Right cardiac atrium (tissue), 5 donors: ENCODE measurements around the gene BCL11B. TPM values are rescaled to one million over a fixed set of nuclear protein-coding genes. Genes with fewer than 3 reads are reported as not detected.

Source experiments
- ATAC-seq, 2 donors: fragments of 200-7000 bp; cut with Tn5 transposase; one replicate each; pipeline versions ENCODE4 v1.8.0 to v1.9.1; 2020; ENCODE audit warnings: moderate library complexity in 2 of 2, mild to moderate bottlenecking in 1 of 2
- DNase-seq, 3 donors: peaks; one replicate each; pipeline ENCODE4 v3.0.0-alpha.2; 2020
- H3K27ac ChIP-seq: one replicate; pipeline ENCODE4 v1.5.1; 2013; ENCODE audit warnings: mild to moderate bottlenecking, low read length, control low read depth, moderate library complexity
- H3K27me3 ChIP-seq: one replicate; pipeline ENCODE4 v1.6.1; 2013; ENCODE audit not compliant: control insufficient read depth, insufficient read depth
- H3K4me1 ChIP-seq: one replicate; pipeline ENCODE4 v1.6.1; 2013; ENCODE audit warnings: low read length; ENCODE audit not compliant: control insufficient read depth, insufficient read depth
- H3K4me3 ChIP-seq: one replicate; pipeline ENCODE4 v1.5.1; 2013; ENCODE audit warnings: low read length, control low read depth
- H3K9me3 ChIP-seq: one replicate; pipeline ENCODE4 v1.6.1; 2013; ENCODE audit warnings: low read length; ENCODE audit not compliant: control insufficient read depth
- WGBS: extraction: QIAGEN DNeasy Blood & Tissue Kit; methylation state at CpG from one replicate; pipeline ENCODE4 v1.1.7; 2013; 5-methylcytosine and 5-hydroxymethylcytosine counted together
- intact Hi-C, 4 donors: fragments of 100-400 bp; cut with DNase I; formaldehyde crosslinking; loops; one replicate each; pipeline versions ENCODE4 v1.11.0 to v1.14.0; 2022 to 2023
- polyA plus RNA-seq: library from polyadenylated mRNA; stranded (reverse); fragments of 200-250 nt; gene quantifications from one replicate; pipeline ENCODE4 v1.2.3, GENCODE V29; 2013
- total RNA-seq, 4 donors: library from RNA; stranded (reverse); fragmentation: NEBNext Ultra II Directional; extraction: Animal tissue kit (Norgen Biotek cat#: 25700); gene quantifications; one replicate each; pipeline ENCODE4 v1.2.1, GENCODE V29; 2021
- donor health status: healthy with polysubstance abuse.
- donor health status: DM: no; HTN: yes; CAD: no.
- donor health status: DM: no; HTN: no; CAD: no.
- donor health status: DM: no; HTN: yes; CAD: no; lungs with severe emphysema.
- donor health status: DM: yes; HTN: yes; CAD: no.

The BCL11B gene
- total and polyA plus RNA-seq, 5 donors, result 0.05 to 0.63 (median 0.21) TPM

DNA sequence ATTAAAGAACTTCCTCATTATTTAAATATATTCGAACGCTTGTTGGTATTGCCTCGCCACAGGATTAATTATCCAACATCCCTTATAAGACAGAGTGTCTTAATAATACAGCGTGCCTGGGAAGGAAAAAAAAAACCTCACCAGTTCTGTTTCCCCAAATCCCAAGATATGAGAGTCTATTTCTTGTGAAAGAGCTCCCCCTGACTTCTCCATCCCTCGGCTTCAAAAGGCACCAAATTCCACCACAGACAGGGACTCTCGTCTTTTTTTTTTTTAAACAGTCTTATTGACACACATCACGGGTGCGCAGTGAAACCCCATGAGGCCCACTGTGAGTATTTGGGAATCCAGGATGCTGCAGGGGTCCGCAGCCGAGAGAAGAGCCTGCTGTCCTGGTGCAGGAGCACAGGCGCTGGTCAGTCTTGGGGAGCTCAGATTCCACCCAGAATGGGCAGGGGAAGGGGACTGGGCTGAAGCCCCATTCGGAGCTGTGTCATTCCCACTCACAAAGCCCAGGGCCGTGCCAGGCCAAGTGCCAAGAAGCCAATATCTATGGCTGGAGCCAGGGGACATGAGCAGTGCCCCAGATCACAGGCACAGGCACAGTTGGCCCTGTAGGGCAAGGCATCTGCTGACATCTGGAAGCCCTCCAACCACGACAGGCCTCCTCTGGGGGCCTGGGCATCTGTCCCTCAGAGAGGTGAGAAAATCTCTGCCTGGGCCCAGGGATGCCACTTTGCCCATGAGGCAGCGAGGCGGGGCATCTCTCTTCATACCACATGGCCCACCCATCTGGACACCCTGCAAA, 71.9 kb downstream of the BCL11B start:
- Histone ChIP-seq H3K27ac (no peak overlapping the region), H3K27me3 (no peaks in the 10 kb centered on the region), H3K9me3 (no peaks in the 10 kb centered on the region), H3K4me1 (no peaks in the 10 kb centered on the region), H3K4me3 (no peak overlapping the region)
- intact Hi-C loops, result no loop called here
- DNase-seq (peak in 1 of 3 donors; percentile 66), ATAC-seq (peak in 1 of 2 donors; percentile 34)
- 64% methylated on average over 16 of the region's 16 CpGs for WGBS

DNA sequence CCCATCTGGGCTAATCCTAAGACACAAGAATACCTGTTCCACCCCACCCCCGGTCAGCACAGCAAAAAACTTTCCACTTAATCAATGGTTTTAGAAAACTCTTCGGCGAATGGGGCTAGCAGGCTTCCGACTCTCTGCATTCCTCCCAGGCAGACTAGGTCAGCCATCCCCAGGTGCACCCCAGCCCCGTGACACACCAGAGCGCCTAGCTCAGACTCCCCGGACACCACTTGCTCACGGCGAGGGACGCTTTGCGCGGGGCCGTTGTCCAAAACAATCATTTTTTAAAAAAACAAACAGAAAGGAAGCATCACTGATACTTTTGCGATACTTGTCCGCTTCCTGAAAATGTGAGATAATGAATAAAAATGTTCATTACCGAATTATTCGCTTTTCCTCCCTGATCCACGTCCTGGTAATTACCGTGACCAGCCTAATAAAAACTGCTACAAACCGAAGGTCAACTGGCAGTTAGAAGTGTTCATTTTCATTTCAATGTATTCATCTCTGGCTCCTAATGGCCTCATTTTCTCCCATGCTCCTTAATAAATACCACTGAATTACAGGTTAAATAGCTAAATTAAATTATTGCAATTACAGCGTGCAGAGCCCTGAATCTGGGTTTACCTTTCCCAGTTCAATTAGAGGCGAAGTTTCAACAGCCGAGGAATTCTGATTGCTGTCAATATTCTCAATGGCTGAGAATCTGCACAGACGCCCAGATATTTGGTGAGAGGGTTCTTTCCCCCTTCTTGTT, 73.1 kb downstream of the BCL11B start:
- H3K27ac ChIP-seq, result no peak overlapping the region
- intact Hi-C loops, result no loop called here
- no peaks in the 10 kb centered on the region for H3K27me3 ChIP-seq
- WGBS, result 79% methylated on average over 24 of the region's 24 CpGs
- H3K9me3 ChIP-seq, result no peaks in the 10 kb centered on the region
- ATAC-seq (no peak), DNase-seq (no peak)
- no peaks in the 10 kb centered on the region for H3K4me1 ChIP-seq
- no peak overlapping the region for H3K4me3 ChIP-seq

DNA sequence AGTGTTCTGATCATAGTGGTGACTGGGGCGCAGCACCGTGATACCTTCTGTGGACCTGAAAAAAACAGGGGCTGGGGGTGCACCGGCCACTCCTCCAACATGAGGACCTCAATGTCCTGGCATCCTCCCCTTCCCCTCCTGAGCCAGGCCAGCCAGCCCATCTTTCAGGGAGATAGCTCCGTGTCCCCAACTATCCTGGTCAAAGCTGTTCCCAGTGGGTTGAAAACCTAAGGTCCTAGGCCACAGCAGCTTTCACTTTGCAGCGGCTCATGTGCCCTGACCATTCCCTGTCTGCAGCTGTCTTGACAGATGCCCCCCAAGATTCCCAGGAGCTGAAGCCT, 75.7 kb downstream of the BCL11B start:
- intact Hi-C loops, result no loop called here
- Histone ChIP-seq H3K9me3 (no peaks in the 10 kb centered on the region), H3K27me3 (no peaks in the 10 kb centered on the region), H3K4me3 (no peak overlapping the region), H3K4me1 (no peaks in the 10 kb centered on the region), H3K27ac (no peak overlapping the region)
- DNase-seq, result no peak
- ATAC-seq, result no peak
- 81% methylated on average over 5 of the region's 5 CpGs for WGBS

DNA sequence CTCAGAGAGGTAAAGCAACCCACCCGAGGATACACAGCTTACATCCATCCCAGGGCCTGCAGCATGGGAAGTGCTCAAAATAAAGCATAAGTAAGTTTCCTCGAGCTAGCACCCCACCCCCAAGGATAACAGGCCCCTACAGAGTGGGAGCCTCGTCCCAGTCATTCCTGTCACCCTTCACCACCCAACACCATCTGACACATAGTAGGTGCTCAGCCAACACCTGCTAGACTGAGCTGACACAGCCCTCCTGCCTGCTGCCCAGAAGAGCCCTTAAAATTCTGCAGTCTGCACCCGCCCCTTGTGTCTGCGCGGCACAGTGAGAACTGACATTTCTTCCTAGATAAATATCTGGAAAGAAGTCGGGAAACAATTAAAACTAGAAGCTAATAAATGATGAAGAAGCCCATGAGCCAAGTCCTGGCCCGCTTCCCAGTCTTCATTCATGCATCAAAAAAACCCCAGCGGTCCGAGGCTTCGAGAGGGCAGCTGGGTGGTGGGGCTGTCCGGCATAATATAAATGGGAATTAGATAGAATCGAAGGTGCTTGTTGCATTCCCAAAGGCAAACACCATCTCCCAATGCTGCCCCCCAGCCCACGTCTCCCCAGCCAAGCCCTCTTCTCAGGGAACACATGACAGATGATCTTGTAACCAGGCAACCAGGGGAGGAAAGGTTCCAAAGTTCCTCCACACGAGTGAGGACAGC, 76.2 kb downstream of the BCL11B start:
- no peaks in the 10 kb centered on the region for H3K9me3 ChIP-seq
- H3K4me3 ChIP-seq, result no peak overlapping the region
- ATAC-seq (no peak), DNase-seq (no peak)
- intact Hi-C loops, result no loop called here
- H3K27me3 ChIP-seq, result no peaks in the 10 kb centered on the region
- no peak overlapping the region for H3K27ac ChIP-seq
- no peaks in the 10 kb centered on the region for H3K4me1 ChIP-seq
- WGBS, result 36% methylated on average over 15 of the region's 15 CpGs

DNA sequence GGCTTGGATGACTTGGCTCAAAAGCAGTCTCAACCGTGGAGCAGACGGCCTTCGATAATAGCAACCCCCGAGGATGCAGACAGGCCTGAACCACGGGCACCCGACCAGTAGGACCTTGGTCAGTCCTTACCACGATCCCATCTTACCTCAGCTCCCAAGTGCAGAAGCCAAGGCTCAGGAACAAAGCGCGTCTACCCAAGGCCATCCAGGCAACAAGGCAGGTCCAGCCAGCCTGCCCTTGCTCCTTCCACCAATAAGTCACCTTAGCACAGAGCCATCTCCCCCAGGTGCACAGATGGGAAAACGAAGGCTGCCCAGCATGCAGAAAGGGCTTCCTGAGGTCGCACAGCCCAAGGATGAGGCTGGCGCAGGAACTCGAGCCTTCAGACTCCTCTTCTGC, 77.3 kb downstream of the BCL11B start:
- intact Hi-C loops, result no loop called here
- Histone ChIP-seq H3K4me1 (no peaks in the 10 kb centered on the region), H3K9me3 (no peaks in the 10 kb centered on the region), H3K4me3 (no peak overlapping the region), H3K27ac (no peak overlapping the region), H3K27me3 (no peaks in the 10 kb centered on the region)
- DNase-seq, result no peak
- ATAC-seq, result no peak
- WGBS, result 87% methylated on average over 13 of the region's 13 CpGs

- no peaks in the 10 kb centered on the region for H3K4me1 ChIP-seq
- H3K4me3 ChIP-seq, result no peak overlapping the region
- no peaks in the 10 kb centered on the region for H3K27me3 ChIP-seq
- intact Hi-C loops, result no loop called here
- H3K27ac ChIP-seq, result no peak overlapping the region
- no peaks in the 10 kb centered on the region for H3K9me3 ChIP-seq
- no peak for DNase-seq
- no peak for ATAC-seq
- 96% methylated on average over 7 of the region's 7 CpGs for WGBS
Measured at GRCh38 chr14:99194136-99194535, 77.9 kb downstream of the BCL11B start.

DNA sequence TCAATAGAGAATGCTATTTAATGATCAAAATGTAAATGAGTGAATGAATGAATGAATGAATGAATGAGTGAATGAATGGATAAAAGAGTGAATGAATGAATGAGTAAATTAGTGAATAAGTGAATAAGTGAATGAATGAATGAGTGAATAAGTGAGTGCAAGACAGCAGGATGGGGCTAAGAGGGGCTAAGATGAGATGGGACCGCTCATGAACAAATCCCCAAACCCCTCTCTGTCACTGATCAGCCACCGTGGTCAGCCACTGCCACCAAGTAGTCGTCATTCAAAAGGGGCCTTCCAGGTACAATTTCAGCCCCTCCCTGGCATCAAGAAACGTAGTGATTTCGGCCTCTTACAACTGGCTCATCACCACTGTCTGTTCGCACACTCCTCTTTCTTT, 79.2 kb downstream of the BCL11B start:
- ATAC-seq (no peak), DNase-seq (no peak)
- Histone ChIP-seq H3K27me3 (no peaks in the 10 kb centered on the region), H3K27ac (no peak overlapping the region), H3K9me3 (no peaks in the 10 kb centered on the region), H3K4me1 (no peaks in the 10 kb centered on the region), H3K4me3 (no peak overlapping the region)
- WGBS, result 67% methylated on average over 6 of the region's 6 CpGs
- intact Hi-C loops, result no loop called here

DNA sequence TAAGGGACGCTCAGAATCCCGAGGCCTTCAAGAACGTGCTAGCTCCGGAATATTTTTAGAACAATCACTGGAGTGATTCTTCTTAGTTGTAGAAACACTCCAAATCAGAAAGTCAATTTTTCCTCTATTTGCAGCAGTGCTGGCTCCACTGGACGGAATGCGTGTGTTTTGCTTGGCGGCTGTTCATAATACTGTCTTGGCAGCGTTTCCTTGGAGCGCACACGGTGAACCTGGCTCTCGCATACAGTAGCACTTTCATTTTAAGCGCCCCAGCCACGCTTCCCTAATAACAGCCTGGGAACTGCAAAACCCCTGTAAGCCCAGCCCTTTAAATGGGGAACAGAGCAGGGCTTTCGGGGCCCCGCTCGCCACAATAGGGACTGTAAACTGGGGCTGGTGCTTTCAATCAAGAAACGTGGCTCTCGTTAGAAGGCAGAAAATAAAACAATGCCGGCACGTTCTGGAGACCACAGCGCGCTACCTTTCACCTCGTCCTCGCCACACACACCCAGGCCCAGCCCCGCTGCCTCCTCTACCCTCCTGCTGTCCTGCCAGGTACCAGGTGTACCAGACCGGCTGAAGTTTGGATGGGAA, 79.9 kb downstream of the BCL11B start:
- no peaks in the 10 kb centered on the region for H3K4me1 ChIP-seq
- 31% methylated on average over 26 of the region's 26 CpGs for WGBS
- peak; percentile 95 for ATAC-seq
- H3K4me3 ChIP-seq, result peak overlapping the region; percentile 12
- no peaks in the 10 kb centered on the region for H3K27me3 ChIP-seq
- intact Hi-C loops, result no loop called here
- H3K27ac ChIP-seq, result no peak overlapping the region
- peak; percentile 71 to 88 (median 77) for DNase-seq
- no peaks in the 10 kb centered on the region for H3K9me3 ChIP-seq

GRCh38 chr14:99191395-99192027, 80.5 kb downstream of the BCL11B start:
- DNase-seq, result no peak
- peak overlapping the region; percentile 12 for H3K4me3 ChIP-seq
- 11% methylated on average over 10 of the region's 10 CpGs for WGBS
- ATAC-seq, result peak in 1 of 2 donors; percentile 21
- H3K27ac ChIP-seq, result no peak overlapping the region
- H3K4me1 ChIP-seq, result no peaks in the 10 kb centered on the region
- intact Hi-C loops, result no loop called here
- H3K9me3 ChIP-seq, result no peaks in the 10 kb centered on the region
- H3K27me3 ChIP-seq, result no peaks in the 10 kb centered on the region

DNA sequence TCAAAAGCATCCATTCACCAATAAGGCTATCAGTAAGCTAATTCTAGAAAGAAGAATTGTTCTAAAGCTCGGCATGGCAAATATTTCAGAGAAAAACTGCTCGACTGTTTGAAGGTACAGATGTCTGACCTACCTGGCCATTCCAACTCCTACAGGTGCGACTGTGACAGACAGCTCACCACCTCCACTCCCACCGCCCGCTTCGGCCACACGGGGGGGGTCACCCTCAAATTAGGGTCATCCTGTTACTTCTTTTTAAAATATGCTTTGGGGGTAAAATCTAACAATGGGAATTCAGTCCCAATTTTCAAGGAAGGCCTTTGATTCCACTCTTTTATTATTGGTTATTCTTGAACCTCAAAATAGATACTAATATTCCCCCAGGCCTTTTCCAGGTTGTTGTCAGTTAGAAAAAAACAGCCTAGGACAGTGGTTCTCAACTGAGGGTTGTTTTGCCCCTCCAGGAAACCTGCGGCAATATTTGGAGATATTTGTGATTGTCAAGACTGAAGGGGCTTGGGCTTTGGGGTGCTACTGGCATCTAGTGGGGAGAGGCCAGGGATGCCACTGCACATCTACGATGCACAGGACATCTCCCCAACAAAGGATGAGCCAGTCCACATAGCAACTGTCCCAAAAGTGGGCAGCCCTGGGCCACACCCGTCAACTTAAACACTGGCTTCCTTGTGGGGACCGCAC, 81.2 kb downstream of the BCL11B start:
- H3K27me3 ChIP-seq, result no peaks in the 10 kb centered on the region
- H3K4me1 ChIP-seq, result no peaks in the 10 kb centered on the region
- no peak for DNase-seq
- H3K4me3 ChIP-seq, result no peak overlapping the region
- no peak overlapping the region for H3K27ac ChIP-seq
- ATAC-seq, result no peak
- no peaks in the 10 kb centered on the region for H3K9me3 ChIP-seq
- intact Hi-C loops, result no loop called here
- WGBS, result 65% methylated on average over 11 of the region's 11 CpGs
